Activated CD8-positive, alpha-beta memory T cell treated with anti-CD3 and anti-CD28 coated beads, Interleukin-2, amount 10 ng/mL, durations not matched to agents 7 days and 5 days (primary cell): Measurements from ENCODE around the gene ENPP7. TPM values are rescaled to one million over a fixed set of nuclear protein-coding genes. Genes with fewer than 3 reads are reported as not detected.

Experiments used
- ATAC-seq: fragments of 150-1000 bp; cut with Tn5 transposase; one replicate; pipeline ENCODE4 v1.10.0; 2021; ENCODE audit warnings: moderate library complexity
- CTCF ChIA-PET: fragments of 350-600 bp; sonication (Branson Sonifier 250); formaldehyde crosslinking; loops from one replicate; lab custom pipeline; 2021; ENCODE audit warnings: antibody characterized with exemption; lab: Charles Lee
- DNase-seq: peaks from one replicate; pipeline ENCODE4 v3.0.0-alpha.2; 2020
- H3K27ac Mint-ChIP-seq: one replicate; pipeline ENCODE4 v1.8.0; 2021; ENCODE audit warnings: mild to moderate bottlenecking, mixed read lengths
- H3K27me3 Mint-ChIP-seq: one replicate; pipeline ENCODE4 v1.8.0; 2021; ENCODE audit warnings: mixed read lengths
- H3K36me3 Mint-ChIP-seq: one replicate; pipeline ENCODE4 v1.8.0; 2021; ENCODE audit warnings: mild to moderate bottlenecking, mixed read lengths
- H3K4me1 Mint-ChIP-seq: one replicate; pipeline ENCODE4 v1.8.0; 2021; ENCODE audit warnings: mixed read lengths
- H3K4me3 Mint-ChIP-seq: one replicate; pipeline ENCODE4 v1.8.0; 2021; ENCODE audit warnings: mild to moderate bottlenecking, moderate library complexity, mixed read lengths
- H3K9me3 Mint-ChIP-seq: one replicate; pipeline ENCODE4 v1.8.0; 2022; ENCODE audit warnings: low read depth, mixed read lengths
- total RNA-seq, 2 experiments: library from RNA; stranded (reverse); gene quantifications; one replicate each; pipeline ENCODE4 v1.2.3, GENCODE V29; 2021

ENPP7 gene
- total RNA-seq, 2 experiments from 2014 or later, result 0.23 TPM

DNA sequence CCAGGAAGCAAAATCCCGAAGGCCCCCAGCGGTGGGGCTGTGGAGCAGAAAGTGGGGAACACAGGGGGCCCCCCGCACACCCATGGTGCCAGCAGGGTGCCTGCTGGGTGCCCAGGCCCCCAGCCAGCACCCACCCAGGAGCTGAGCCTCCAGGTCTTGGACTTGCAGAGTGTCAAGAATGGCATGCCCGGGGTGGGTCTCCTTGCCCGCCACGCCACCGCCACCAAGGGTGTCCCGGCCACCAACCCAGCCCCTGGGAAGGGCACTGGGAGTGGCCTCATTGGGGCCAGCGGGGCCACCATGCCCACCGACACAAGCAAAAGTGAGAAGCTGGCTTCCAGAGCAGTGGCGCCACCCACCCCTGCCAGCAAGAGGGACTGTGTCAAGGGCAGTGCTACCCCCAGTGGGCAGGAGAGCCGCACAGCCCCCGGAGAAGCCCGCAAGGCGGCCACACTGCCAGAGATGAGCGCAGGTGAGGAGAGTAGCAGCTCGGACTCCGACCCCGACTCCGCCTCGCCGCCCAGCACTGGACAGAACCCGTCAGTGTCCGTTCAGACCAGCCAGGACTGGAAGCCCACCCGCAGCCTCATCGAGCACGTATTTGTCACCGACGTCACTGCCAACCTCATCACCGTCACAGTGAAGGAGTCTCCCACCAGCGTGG, 53.7 kb downstream of the ENPP7 start:
- H3K4me1 Mint-ChIP-seq, result peaks cover 2% of the 10 kb centered on the region
- no peak overlapping the region for H3K27ac Mint-ChIP-seq
- H3K27me3 Mint-ChIP-seq, result peaks cover 47% of the 10 kb centered on the region
- no peak for DNase-seq
- no peak for ATAC-seq
- H3K36me3 Mint-ChIP-seq, result no peaks in the 10 kb centered on the region
- CTCF ChIA-PET, result interaction anchor here (1.0 kb wide), 1 partner anchor 40 kb away, joined by 3 read pairs; no protein-coding TSS in a partner anchor
- H3K4me3 Mint-ChIP-seq, result no peak overlapping the region
- no peaks in the 10 kb centered on the region for H3K9me3 Mint-ChIP-seq

DNA sequence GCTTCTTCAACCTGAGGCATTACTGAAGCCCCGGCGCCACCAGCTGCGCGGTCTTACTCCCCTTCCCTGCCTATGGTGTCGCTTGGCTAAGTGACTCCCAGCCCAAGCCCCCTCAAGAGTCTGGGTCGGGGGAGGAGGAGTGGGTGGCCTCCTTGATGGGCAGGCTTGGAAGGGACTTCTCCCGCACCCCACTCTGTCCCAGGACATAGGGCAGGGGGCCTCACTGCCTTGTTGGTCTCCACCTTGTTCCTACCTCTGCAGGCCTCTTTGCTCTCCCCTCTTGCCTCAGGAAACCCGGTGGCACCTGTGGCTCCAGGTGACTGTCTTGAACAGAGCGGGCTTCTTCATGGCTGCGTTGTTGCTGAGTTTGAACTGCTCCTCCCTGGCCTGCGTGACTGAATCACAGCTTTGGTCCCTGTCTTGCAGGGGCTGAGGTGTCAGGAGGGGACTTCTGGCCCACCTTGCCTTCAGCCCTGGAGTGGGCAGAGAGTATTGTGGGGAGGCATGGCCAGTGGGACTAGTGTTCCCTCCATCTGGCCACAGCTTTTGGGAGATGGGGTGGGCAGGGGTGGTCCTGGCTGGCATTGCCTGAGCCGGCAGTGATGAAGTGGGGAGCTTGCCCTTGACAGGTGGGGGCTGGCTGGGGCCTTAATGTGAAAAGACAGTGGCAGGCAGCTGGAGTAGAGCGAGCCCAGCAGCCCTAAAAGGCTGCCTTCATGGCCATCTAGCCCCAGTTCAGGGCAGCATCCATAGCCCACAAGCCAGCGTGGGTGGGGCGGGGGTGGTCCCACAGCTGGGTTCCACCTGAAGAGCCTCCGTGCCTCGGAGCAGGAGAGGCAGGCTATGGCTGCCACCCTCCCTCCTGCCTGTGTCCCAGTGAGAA, 54.5 kb downstream of the ENPP7 start:
- no peak for ATAC-seq
- CTCF ChIA-PET, result interaction anchor here (1.0 kb wide), 1 partner anchor 41 kb away, joined by 3 read pairs; no protein-coding TSS in a partner anchor
- Mint-ChIP-seq H3K36me3 (no peaks in the 10 kb centered on the region), H3K4me3 (no peak overlapping the region), H3K4me1 (peaks cover 2% of the 10 kb centered on the region), H3K27me3 (peaks cover 43% of the 10 kb centered on the region), H3K27ac (no peak overlapping the region), H3K9me3 (no peaks in the 10 kb centered on the region)
- no peak for DNase-seq

DNA sequence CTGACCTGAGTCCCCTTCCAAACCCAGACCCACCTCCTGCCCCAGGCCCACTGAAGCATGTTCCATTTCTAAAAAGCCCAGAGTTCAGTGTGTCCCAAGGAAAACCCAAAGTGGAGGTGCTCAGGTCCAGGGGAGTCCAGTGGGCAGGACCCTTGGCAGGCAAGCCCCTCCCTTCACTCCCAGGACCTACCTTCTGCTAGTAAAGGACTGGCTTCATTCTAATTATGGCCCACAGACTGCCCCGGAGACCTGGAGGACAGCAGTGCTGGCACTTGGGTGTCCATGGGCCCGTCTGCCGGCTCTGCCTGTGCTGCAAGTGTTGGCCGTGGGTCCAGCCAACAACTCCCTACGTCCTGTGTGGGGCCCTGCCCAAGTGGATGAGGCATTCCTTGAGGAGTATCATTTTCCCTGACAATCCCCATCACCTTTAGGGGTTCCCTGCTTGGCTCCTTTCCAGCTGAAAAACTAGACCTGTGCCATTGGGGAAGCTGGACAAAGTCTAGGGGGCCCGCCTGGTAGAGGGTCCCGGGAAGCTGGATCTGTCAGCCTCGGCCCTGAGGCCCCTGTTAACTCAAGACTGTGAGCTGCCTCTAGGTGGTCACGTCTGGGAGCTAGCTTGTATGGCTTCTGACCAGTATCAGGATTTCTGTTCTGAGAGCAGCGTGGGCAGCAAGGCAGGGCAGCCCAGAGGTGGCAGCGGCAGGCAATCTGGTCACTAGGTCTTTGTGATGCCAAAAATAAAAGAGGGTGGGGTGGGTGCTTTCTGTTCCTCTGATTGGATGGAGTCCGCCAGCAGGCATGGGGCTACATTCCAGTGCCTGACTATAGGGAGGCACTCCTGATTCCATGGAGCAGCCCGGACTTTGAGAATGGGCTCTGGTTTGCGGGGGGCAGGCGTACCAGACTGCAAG, 55.4 kb downstream of the ENPP7 start:
- no peaks in the 10 kb centered on the region for H3K36me3 Mint-ChIP-seq
- ATAC-seq (no peak), DNase-seq (no peak)
- no peak overlapping the region for H3K4me3 Mint-ChIP-seq
- H3K4me1 Mint-ChIP-seq, result peaks cover 6% of the 10 kb centered on the region
- peaks cover 48% of the 10 kb centered on the region for H3K27me3 Mint-ChIP-seq
- H3K27ac Mint-ChIP-seq, result no peak overlapping the region
- H3K9me3 Mint-ChIP-seq, result no peaks in the 10 kb centered on the region
- CTCF ChIA-PET, result interaction anchor here (1.0 to 2.3 kb wide), 4 partner anchors 25 to 206 kb away, joined by 3 to 7 read pairs (median 4); partner anchors contain the start of gene CBX4

DNA sequence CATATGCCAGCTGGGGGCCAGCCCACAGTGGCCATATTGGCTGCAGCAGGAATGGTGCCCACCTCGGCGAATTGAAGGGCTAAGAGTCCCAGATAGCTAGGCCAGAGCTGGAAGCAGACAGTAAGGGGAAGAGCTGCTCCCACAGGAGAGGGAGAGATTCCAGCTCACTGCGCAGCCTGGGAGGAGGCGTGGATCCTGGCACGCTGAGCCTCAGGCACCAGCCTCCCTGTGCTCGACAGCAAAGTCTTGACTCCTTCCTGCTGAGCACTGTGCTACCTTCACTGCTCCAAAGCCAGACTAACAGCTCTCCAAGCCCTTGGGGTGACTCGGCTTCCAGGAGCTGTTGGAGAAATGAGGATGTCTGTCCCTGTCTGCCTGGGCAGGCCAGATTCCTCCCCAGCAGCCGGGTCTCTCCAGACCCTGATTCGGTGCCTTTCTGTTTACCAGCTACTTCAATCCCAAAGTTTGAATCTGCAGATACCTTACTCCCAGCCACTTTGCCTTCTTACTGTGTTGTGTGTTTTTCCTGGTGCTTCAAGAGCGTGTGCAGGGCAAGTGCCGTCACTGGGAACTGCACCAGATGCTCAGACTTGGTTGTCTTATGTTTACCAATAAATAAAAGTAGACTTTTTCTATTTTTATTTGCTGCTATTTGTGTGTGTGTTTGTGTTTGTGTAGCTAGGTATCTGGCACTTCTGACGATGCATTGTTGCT, 56.3 kb downstream of the ENPP7 start:
- no peak for ATAC-seq
- Mint-ChIP-seq H3K4me3 (no peak overlapping the region), H3K27me3 (peaks cover 54% of the 10 kb centered on the region), H3K4me1 (peaks cover 4% of the 10 kb centered on the region), H3K27ac (no peak overlapping the region), H3K36me3 (no peaks in the 10 kb centered on the region), H3K9me3 (no peaks in the 10 kb centered on the region)
- CTCF ChIA-PET, result interaction anchor here (0.7 to 2.3 kb wide), 5 partner anchors 24 to 205 kb away, joined by 3 to 7 read pairs (median 3); partner anchors contain the start of gene CBX4
- no peak for DNase-seq

DNA sequence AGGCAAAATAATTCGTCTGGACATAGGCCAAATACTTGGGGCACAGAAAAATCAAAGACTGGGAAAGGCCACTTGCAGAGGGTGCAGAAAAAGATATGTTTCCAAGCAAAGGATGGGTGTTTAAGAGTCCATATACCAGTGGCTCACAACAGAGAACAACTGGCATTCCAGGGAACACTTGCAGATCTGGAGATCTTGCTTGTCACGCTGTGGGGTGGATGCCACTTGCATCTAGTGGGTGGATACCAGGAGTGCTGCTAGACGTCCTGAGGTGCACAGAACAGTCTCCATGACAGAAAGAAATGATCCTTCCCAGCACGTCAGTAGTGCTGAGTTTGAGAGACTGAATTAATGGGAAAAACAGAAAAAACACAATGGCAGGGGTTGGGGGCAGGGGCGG, 57.7 kb downstream of the ENPP7 start:
- Mint-ChIP-seq H3K27ac (no peak overlapping the region), H3K4me1 (peaks cover 4% of the 10 kb centered on the region), H3K9me3 (no peaks in the 10 kb centered on the region), H3K4me3 (no peak overlapping the region), H3K27me3 (peaks cover 55% of the 10 kb centered on the region), H3K36me3 (no peaks in the 10 kb centered on the region)
- DNase-seq (no peak), ATAC-seq (no peak)
- CTCF ChIA-PET, result interaction anchor here (1.1 to 1.5 kb wide), 6 partner anchors 23 to 205 kb away, joined by 3 to 8 read pairs (median 4); partner anchors contain the start of gene CBX4

DNA sequence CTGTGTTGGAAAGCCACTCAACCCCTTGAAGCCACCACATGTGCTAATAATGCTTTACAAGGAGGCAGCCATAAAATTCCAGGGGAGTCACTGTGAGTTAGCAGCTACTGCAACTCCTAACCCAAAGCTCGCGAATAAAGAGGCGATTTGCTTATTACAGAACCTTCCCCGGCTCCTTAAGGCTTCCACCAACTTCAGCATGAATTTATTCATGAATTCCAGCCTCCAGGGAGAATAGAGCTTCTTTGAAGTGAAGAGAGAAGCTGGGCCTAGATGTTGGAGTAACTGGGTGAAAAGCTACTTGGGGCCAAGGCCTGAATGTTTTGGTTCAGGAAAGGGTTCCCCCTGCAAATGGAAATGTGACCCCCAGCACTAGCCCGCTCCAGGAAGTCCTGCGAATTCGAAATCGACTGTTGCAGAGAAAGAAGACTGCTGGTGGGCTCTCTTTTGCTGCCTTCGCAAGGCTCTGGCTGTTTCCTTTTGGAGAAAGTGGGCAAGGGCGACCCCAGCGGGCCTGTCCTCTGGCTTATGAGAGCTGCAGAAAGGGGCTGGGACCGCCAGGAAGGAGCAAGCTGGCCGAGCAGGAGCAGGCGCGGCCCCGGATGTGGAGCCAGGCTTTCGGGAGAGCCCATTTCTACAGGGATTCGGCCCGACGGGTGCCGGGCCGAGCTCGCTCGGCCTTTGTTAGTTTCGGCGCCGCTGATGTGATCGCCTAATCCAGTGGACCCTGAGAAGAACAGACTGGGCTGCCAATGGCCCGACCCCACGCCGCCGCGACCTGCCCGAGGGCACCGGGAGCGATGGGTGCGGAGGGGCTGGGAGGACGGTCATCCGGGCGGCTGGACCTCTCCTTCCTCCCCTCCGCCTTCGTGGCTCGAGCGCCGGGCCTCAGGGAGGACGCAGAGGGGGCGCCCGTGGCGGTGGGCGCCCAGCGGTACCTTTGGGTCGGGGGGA, 58.5 kb downstream of the ENPP7 start:
- H3K27ac Mint-ChIP-seq, result no peak overlapping the region
- no peaks in the 10 kb centered on the region for H3K36me3 Mint-ChIP-seq
- H3K27me3 Mint-ChIP-seq, result peaks cover 58% of the 10 kb centered on the region
- H3K4me3 Mint-ChIP-seq, result no peak overlapping the region
- CTCF ChIA-PET, result interaction anchor here (0.7 to 1.7 kb wide), 14 partner anchors 13 to 205 kb away, joined by 3 to 8 read pairs (median 4); partner anchors contain the start of gene CBX4
- peaks cover 4% of the 10 kb centered on the region for H3K4me1 Mint-ChIP-seq
- ATAC-seq (no peak), DNase-seq (no peak)
- H3K9me3 Mint-ChIP-seq, result no peaks in the 10 kb centered on the region

DNA sequence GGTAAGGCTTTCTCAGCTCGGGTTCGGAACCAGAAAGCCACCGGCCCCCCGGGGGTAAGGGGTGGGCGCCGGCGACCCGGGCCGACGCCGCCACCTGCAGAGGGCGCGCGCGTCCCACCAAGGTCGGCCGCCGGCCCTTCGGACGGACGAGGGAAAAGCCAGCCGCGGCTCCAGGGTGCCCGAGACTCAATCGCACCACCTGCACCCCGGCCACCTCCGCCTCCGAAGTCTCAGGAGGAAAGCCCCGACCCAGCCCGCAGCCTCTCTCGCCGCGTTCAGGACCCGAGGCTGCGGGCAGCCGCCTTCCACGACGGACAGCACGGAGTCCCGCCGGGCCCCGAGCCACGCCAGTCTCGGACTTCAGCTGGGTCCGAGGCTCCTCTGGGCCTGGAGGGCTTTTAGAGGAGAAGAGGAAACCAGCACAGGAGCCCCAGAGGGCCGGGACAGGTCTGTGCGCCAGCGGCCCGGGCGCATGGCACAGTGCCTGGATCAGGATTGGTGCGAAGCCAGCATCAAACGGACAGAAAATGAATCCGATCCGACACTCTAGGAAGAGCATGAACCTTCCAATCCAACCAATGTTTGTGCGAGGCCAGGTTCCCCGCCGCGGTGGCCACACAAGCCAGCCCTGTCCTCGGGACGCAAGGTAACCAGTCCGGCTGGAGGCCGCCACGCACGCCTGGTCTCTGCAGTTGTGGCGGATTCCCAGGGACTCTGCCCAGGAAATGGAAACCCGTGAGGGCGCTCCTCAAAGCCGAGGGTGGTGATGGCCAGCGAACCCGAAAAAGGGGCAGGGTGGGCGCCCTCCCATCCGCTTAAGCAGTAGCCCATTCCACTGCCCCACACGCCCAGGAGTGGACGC, 59.4 kb downstream of the ENPP7 start:
- Mint-ChIP-seq H3K27me3 (peaks cover 58% of the 10 kb centered on the region), H3K4me3 (no peak overlapping the region), H3K9me3 (no peaks in the 10 kb centered on the region), H3K27ac (no peak overlapping the region), H3K4me1 (peaks cover 4% of the 10 kb centered on the region), H3K36me3 (no peaks in the 10 kb centered on the region)
- CTCF ChIA-PET, result interaction anchor here (0.7 to 1.7 kb wide), 12 partner anchors 12 to 201 kb away, joined by 3 to 8 read pairs (median 4); partner anchors contain the start of gene CBX4
- no peak for DNase-seq
- ATAC-seq, result peak; percentile 43

DNA sequence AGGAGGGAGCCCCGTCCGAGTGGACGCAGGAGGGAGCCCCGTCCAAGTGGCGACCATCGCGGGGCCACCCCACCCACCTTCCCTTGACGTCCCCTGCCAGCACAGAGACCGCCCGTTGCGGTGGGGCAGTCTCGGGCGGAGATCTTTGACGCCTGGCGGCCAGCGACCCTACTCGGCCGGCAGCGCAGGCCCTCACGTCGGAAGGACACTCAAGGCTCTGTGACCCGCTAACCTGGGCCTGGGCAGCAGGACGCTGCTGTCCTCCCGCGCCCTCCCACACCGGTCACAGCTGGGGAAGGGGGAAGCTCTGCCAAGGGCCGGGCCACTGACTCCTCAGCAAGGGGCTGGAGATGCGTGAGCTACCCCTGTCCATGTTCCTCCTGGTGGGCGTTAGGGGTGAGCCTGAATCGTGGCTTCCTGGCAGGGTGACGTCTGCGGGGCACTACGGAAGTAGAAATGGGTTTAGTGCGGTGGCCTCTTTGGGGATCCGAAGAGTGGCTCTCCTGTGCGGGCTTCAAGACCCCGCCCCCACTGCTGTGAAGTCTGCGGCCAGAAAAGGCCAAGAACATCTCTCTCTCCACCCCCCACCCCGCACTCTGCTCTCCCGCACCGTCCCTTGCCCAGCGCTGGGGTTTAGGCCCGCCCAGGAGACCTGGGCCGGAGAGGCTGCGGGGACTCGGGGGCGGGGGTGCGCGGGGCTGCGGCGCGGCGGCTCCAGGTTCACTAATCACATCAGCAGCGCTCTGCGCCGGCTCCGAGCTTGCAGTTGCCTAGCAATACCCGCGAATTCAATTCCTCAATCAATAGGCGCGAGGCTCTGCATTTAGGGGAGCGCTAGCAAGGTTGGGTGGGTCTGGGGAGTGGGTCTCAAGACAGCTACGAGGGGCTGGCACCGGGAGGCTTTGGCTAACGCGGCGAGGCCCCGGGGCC, 60.3 kb downstream of the ENPP7 start:
- Mint-ChIP-seq H3K36me3 (peaks cover 3% of the 10 kb centered on the region), H3K4me1 (peaks cover 7% of the 10 kb centered on the region), H3K4me3 (no peak overlapping the region), H3K27me3 (peaks cover 60% of the 10 kb centered on the region), H3K9me3 (no peaks in the 10 kb centered on the region), H3K27ac (no peak overlapping the region)
- CTCF ChIA-PET, result interaction anchor here (1.3 to 1.7 kb wide), 3 partner anchors 41 to 51 kb away, joined by 3 to 4 read pairs (median 3); no protein-coding TSS in a partner anchor
- DNase-seq, result no peak
- ATAC-seq, result no peak

DNA sequence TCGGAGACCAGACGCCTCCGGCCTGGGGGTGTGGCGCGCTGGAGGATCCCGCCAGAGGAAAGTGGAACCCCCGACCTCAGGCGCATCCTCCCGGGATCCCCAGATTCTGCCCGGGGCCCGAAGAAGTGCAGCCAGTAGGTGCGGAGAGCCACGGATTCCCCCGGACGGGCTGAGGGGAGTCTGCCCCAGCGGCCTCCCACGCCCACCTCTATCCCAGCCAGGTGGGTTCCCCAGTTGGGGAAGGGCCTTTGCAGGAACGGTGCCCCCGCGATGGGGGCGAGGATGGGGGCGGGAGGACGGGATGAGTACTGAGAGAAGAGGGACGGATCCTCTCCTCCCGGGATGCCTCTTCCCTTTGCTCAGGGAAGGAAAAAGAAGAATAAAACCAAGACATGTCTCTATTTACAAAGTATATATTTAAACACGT, 61.0 kb downstream of the ENPP7 start:
- Mint-ChIP-seq H3K27me3 (peaks cover 55% of the 10 kb centered on the region), H3K36me3 (peaks cover 4% of the 10 kb centered on the region), H3K4me3 (no peak overlapping the region), H3K27ac (no peak overlapping the region), H3K4me1 (peaks cover 11% of the 10 kb centered on the region), H3K9me3 (no peaks in the 10 kb centered on the region)
- ATAC-seq, result no peak
- no peak for DNase-seq
- CTCF ChIA-PET, result interaction anchor here (1.3 kb wide), 1 partner anchor 51 kb away, joined by 3 read pairs; no protein-coding TSS in a partner anchor
